ENCODE results near the gene SHISA7. TPM values are rescaled to one million over a fixed set of nuclear protein-coding genes. Genes with fewer than 3 reads are reported as not detected.
A peak's percentile ranks its signal among the peaks of the same experiment; 100 is the strongest.

Gene SHISA7
- total RNA-seq, 4 donors from 2014 or later, result not detected

- DNase-seq, result no peak
- Histone ChIP-seq H3K4me3 (no peak overlapping the region), H3K9me3 (no peaks in the 10 kb centered on the region), H3K4me1 (peaks cover 39 to 91% (median 45%) of the 10 kb centered on the region in 3 donors), H3K27ac (peak overlapping the region; percentile 44 to 94 (median 88)), H3K27me3 (peaks cover 0 to 43% (median 0%) of the 10 kb centered on the region in 4 donors), H3K36me3 (no peaks in the 10 kb centered on the region)
- TF ChIP-seq POLR2A (IDR thresholded peaks at IDR 0.05), result no peak
- TF ChIP-seq, protein P1, sequence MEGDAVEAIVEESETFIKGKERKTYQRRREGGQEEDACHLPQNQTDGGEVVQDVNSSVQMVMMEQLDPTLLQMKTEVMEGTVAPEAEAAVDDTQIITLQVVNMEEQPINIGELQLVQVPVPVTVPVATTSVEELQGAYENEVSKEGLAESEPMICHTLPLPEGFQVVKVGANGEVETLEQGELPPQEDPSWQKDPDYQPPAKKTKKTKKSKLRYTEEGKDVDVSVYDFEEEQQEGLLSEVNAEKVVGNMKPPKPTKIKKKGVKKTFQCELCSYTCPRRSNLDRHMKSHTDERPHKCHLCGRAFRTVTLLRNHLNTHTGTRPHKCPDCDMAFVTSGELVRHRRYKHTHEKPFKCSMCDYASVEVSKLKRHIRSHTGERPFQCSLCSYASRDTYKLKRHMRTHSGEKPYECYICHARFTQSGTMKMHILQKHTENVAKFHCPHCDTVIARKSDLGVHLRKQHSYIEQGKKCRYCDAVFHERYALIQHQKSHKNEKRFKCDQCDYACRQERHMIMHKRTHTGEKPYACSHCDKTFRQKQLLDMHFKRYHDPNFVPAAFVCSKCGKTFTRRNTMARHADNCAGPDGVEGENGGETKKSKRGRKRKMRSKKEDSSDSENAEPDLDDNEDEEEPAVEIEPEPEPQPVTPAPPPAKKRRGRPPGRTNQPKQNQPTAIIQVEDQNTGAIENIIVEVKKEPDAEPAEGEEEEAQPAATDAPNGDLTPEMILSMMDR (IDR thresholded peaks at IDR 0.05), result no peak
- intact Hi-C loops (cut with DNase I), result no loop called here
- 67% methylated on average over 4 of the region's 21 CpGs; no CpG with 5 or more reads in 1 of the 2 donors for WGBS, 2 donors
Observed at GRCh38 chr19:55489711-55490477, 46.8 kb upstream of the SHISA7 start.

GRCh38 chr19:55488986-55489710, 46.0 kb upstream of the SHISA7 start:
- no peak for DNase-seq
- Histone ChIP-seq H3K36me3 (peaks cover 0 to 1% (median 0%) of the 10 kb centered on the region in 3 donors), H3K4me3 (peak overlapping the region in 1 of 4 donors; percentile 21), H3K4me1 (peaks cover 47 to 91% (median 50%) of the 10 kb centered on the region in 3 donors), H3K27me3 (peaks cover 0 to 35% (median 0%) of the 10 kb centered on the region in 4 donors), H3K9me3 (no peaks in the 10 kb centered on the region), H3K27ac (peak overlapping the region; percentile 44 to 94 (median 88))
- intact Hi-C loops (cut with DNase I), result no loop called here
- 96% methylated on average over 5 of the region's 36 CpGs; no CpG with 5 or more reads in 1 of the 2 donors for WGBS, 2 donors
- TF ChIP-seq POLR2A (IDR thresholded peaks at IDR 0.05), result no peak
- TF ChIP-seq, protein P1 (IDR thresholded peaks at IDR 0.05), result no peak

- WGBS, 2 donors, result 5 to 13% methylated on average over 4 to 6 of the region's 21 CpGs
- H3K27ac ChIP-seq, result peak within 1 kb of the TSS; percentile 64 to 94 (median 88)
- intact Hi-C loops (cut with DNase I), result no loop called here
- DNase-seq, result no peak
- H3K4me3 ChIP-seq, result peak within 1 kb of the TSS in 1 of 4 donors; percentile 39
- no peaks in the 10 kb centered on the region for H3K9me3 ChIP-seq
- TF ChIP-seq, protein P1 (IDR thresholded peaks at IDR 0.05), result no peak
- TF ChIP-seq POLR2A (IDR thresholded peaks at IDR 0.05), result no peak
- peaks cover 0 to 25% (median 0%) of the 10 kb centered on the region in 4 donors for H3K27me3 ChIP-seq
- H3K36me3 ChIP-seq, result peaks cover 0 to 12% (median 5%) of the 10 kb centered on the region in 3 donors
- peaks cover 50 to 86% (median 51%) of the 10 kb centered on the region in 3 donors for H3K4me1 ChIP-seq
Observed at GRCh38 chr19:55487924-55488687, 45.0 kb upstream of the SHISA7 start, which contains the start of gene SSC5D. Gene SSC5D, plus strand, starts transcription at chr19:55488436. Its CDS starts 154 bp downstream, at chr19:55488590.

GRCh38 chr19:55486971-55487923, 44.1 kb upstream of the SHISA7 start:
- H3K36me3 ChIP-seq, result peaks cover 0 to 20% (median 14%) of the 10 kb centered on the region in 3 donors
- TF ChIP-seq, protein P1 (IDR thresholded peaks at IDR 0.05), result no peak
- no peak for TF ChIP-seq POLR2A (IDR thresholded peaks at IDR 0.05)
- peaks cover 43 to 77% (median 51%) of the 10 kb centered on the region in 3 donors for H3K4me1 ChIP-seq
- WGBS, 2 donors, result 18 to 21% methylated on average over 18 to 19 of the region's 27 CpGs
- intact Hi-C loops (cut with DNase I), result no loop called here
- peak overlapping the region; percentile 64 to 94 (median 88) for H3K27ac ChIP-seq
- H3K4me3 ChIP-seq, result peak overlapping the region in 1 of 4 donors; percentile 34
- H3K27me3 ChIP-seq, result peaks cover 0 to 19% (median 0%) of the 10 kb centered on the region in 4 donors
- no peaks in the 10 kb centered on the region for H3K9me3 ChIP-seq
- no peak for DNase-seq

All from esophagus squamous epithelium (tissue), 5 donors.